H1 (cell line): ENCODE results near the gene PGBD5. TPM values are rescaled to one million over a fixed set of nuclear protein-coding genes. Genes with fewer than 3 reads are reported as not detected.

ENCODE experiments used
- CREB1 ChIP-seq: IDR thresholded peaks from 2 replicates; pipeline ENCODE4 v1.6.1; 2012; ENCODE audit warnings: inconsistent platforms
- FOSL1 ChIP-seq: IDR thresholded peaks from 2 replicates; pipeline ENCODE4 v1.6.1; 2011; ENCODE audit warnings: mild to moderate bottlenecking, low read depth, low read length, moderate library complexity; ENCODE audit not compliant: insufficient read depth
- GABPA ChIP-seq: IDR thresholded peaks from 2 replicates; pipeline ENCODE4 v1.6.1; 2011; ENCODE audit warnings: mild to moderate bottlenecking, low read length, moderate library complexity, borderline replicate concordance; ENCODE audit not compliant: insufficient read depth
- RAD21 ChIP-seq, 2 experiments: IDR thresholded peaks in 1 of 2; conservative IDR thresholded peaks in 1 of 2; 2 replicates each; pipeline ENCODE4 v1.6.1; 2011; ENCODE audit warnings: low read depth in 2 of 2, low read length in 2 of 2, improper control_type of control experiment in 1 of 2, inconsistent platforms in 1 of 2, mild to moderate bottlenecking in 1 of 2, moderate library complexity in 1 of 2
- TBP ChIP-seq: IDR thresholded peaks from 2 replicates; pipeline ENCODE4 v1.6.1; 2011; ENCODE audit warnings: low read depth, low read length, improper control_type of control experiment
- TEAD4 ChIP-seq: IDR thresholded peaks from 2 replicates; pipeline ENCODE4 v1.6.1; 2012; ENCODE audit warnings: low read depth, low read length, inconsistent platforms, mixed read lengths
- polyA plus RNA-seq, 7 experiments: library from polyadenylated mRNA; depleted of rRNA in 3 of 7; stranded (reverse) in 5 of 7; unstranded in 2 of 7; fragments of >200 nt in 5 of 7; fragments of 200-250 nt in 2 of 7; gene quantifications; 1 replicate in 5 of 7; 2 replicates in 1 of 7; 4 replicates in 1 of 7; pipeline versions ENCODE4 v1.2.1 to v1.2.3, GENCODE V29; 2011 to 2013; ENCODE audit warnings: missing spikeins in 2 of 7, mixed read lengths in 2 of 7
- total RNA-seq: library from RNA; stranded (reverse); fragmentation: NEBNext Ultra II Directional; extraction: Animal tissue kit (Norgen Biotek cat#: 25700); gene quantifications from 2 replicates; pipeline ENCODE4 v1.2.1, GENCODE V29; 2021
- TF ChIP-seq, protein P1 (sequence below): fragments of 300-600 bp; sonication (generic); IDR thresholded peaks from 2 replicates; pipeline ENCODE4 v1.7.1; 2012; ENCODE audit warnings: low read length, moderate library complexity, mild to moderate bottlenecking, inconsistent platforms; ENCODE audit not compliant: insufficient replicate concordance

Gene PGBD5
- total and polyA plus RNA-seq, 2 of the 8 experiments (the other 6 are each of a cell fraction or from before 2014, with no cell fraction given), result 16.3 to 18.4 TPM

DNA sequence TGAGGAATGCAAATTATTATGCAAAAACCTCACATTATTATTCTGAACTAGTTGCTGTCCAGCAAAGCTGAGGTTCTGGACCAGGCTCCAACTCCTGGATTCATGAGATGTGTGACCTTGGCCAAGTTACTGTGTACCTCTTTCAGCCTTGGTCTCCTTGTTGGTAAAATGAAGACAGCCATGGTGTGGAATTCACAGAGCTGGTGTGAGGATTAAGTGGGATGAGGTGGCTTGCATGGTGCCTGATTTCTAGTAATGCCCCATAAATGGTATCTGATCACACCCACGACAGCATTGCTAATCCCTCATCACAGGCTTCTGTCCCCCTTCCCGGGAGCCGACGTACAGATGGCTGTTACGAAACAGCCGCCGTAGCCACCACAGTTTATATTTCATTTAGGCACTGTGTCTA is 59.6 kb downstream of the PGBD5 start (continued):
- TF ChIP-seq RAD21 (IDR thresholded peaks at IDR 0.05 in 1 of 2, conservative IDR thresholded peaks at IDR 0.05 in 1 of 2; ENCODE audit: low read depth in 2 of 2, low read length in 2 of 2) (no peak), GABPA (no peak), CREB1 (no peak), TBP (no peak), FOSL1 (no peak), TEAD4 (no peak)
- TF ChIP-seq, protein P1, sequence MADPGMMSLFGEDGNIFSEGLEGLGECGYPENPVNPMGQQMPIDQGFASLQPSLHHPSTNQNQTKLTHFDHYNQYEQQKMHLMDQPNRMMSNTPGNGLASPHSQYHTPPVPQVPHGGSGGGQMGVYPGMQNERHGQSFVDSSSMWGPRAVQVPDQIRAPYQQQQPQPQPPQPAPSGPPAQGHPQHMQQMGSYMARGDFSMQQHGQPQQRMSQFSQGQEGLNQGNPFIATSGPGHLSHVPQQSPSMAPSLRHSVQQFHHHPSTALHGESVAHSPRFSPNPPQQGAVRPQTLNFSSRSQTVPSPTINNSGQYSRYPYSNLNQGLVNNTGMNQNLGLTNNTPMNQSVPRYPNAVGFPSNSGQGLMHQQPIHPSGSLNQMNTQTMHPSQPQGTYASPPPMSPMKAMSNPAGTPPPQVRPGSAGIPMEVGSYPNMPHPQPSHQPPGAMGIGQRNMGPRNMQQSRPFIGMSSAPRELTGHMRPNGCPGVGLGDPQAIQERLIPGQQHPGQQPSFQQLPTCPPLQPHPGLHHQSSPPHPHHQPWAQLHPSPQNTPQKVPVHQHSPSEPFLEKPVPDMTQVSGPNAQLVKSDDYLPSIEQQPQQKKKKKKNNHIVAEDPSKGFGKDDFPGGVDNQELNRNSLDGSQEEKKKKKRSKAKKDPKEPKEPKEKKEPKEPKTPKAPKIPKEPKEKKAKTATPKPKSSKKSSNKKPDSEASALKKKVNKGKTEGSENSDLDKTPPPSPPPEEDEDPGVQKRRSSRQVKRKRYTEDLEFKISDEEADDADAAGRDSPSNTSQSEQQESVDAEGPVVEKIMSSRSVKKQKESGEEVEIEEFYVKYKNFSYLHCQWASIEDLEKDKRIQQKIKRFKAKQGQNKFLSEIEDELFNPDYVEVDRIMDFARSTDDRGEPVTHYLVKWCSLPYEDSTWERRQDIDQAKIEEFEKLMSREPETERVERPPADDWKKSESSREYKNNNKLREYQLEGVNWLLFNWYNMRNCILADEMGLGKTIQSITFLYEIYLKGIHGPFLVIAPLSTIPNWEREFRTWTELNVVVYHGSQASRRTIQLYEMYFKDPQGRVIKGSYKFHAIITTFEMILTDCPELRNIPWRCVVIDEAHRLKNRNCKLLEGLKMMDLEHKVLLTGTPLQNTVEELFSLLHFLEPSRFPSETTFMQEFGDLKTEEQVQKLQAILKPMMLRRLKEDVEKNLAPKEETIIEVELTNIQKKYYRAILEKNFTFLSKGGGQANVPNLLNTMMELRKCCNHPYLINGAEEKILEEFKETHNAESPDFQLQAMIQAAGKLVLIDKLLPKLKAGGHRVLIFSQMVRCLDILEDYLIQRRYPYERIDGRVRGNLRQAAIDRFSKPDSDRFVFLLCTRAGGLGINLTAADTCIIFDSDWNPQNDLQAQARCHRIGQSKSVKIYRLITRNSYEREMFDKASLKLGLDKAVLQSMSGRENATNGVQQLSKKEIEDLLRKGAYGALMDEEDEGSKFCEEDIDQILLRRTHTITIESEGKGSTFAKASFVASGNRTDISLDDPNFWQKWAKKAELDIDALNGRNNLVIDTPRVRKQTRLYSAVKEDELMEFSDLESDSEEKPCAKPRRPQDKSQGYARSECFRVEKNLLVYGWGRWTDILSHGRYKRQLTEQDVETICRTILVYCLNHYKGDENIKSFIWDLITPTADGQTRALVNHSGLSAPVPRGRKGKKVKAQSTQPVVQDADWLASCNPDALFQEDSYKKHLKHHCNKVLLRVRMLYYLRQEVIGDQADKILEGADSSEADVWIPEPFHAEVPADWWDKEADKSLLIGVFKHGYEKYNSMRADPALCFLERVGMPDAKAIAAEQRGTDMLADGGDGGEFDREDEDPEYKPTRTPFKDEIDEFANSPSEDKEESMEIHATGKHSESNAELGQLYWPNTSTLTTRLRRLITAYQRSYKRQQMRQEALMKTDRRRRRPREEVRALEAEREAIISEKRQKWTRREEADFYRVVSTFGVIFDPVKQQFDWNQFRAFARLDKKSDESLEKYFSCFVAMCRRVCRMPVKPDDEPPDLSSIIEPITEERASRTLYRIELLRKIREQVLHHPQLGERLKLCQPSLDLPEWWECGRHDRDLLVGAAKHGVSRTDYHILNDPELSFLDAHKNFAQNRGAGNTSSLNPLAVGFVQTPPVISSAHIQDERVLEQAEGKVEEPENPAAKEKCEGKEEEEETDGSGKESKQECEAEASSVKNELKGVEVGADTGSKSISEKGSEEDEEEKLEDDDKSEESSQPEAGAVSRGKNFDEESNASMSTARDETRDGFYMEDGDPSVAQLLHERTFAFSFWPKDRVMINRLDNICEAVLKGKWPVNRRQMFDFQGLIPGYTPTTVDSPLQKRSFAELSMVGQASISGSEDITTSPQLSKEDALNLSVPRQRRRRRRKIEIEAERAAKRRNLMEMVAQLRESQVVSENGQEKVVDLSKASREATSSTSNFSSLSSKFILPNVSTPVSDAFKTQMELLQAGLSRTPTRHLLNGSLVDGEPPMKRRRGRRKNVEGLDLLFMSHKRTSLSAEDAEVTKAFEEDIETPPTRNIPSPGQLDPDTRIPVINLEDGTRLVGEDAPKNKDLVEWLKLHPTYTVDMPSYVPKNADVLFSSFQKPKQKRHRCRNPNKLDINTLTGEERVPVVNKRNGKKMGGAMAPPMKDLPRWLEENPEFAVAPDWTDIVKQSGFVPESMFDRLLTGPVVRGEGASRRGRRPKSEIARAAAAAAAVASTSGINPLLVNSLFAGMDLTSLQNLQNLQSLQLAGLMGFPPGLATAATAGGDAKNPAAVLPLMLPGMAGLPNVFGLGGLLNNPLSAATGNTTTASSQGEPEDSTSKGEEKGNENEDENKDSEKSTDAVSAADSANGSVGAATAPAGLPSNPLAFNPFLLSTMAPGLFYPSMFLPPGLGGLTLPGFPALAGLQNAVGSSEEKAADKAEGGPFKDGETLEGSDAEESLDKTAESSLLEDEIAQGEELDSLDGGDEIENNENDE, result no peak
